Measurements from ENCODE around the gene CHST4. TPM values are rescaled to one million over a fixed set of nuclear protein-coding genes. Genes with fewer than 3 reads are reported as not detected.

Gene CHST4
- polyA plus RNA-seq, 1 donor (not counting 4 experiments of a cell fraction or from before 2014, with no cell fraction given), result 0.14 TPM

DNA sequence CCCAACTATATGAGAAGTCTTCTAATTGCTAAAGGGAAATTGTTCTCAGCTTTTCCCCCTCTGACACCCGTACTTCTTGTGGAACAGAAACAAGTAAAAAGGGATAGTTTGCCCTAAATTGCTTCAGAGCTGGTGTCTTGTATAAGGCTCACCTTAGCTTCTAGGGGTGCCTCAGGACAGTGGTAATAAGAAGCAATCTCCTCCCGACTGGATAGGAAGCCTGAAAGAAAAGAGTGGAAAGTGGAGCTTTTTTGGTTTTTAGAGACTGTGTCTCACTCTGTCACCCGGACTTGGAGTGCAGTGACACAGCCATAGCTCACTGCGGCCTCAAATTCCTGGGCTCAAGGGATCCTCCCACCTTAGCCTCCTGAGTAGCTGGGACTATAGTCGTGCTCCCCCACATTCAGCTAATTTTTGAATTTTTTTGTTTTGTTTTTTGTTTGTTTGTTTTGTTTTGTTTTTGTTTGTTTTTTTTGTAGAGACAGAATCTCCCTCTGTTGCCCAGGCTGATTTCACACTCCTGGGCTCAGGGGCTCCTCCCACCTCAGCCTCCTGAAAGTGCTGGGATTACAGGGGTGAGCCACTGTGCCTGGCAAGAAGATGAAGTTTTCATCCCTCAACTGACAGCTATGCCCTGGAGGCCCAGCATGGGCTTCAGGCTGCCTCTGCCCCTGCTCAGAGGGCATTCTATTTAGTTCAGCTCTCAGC is 47.3 kb downstream of the CHST4 start:
- Histone ChIP-seq H3K9me3 (ENCODE audit: control insufficient read depth, low read depth, low read length) (no peaks in the 10 kb centered on the region), H4K20me1 (ENCODE audit: control insufficient read depth, extremely low read depth, insufficient read depth, low read length) (no peaks in the 10 kb centered on the region), H3K9me1 (ENCODE audit: control insufficient read depth, extremely low read depth, insufficient read depth, low read length) (no peaks in the 10 kb centered on the region), H3K4me1 (ENCODE audit: control insufficient read depth, extremely low read depth, insufficient read depth, low read length) (no peaks in the 10 kb centered on the region), H3K27me3 (ENCODE audit: control insufficient read depth, extremely low read depth, insufficient read depth, low read length) (no peaks in the 10 kb centered on the region), H3K4me2 (ENCODE audit: control insufficient read depth, extremely low read depth, insufficient read depth, low read depth, low read length) (no peak overlapping the region), H2AFZ (ENCODE audit: control insufficient read depth, low read length) (no peak overlapping the region), H3K79me2 (ENCODE audit: control insufficient read depth, insufficient read depth, low read length) (no peaks in the 10 kb centered on the region), H3K36me3 (ENCODE audit: control insufficient read depth in 2 of 2, extremely low read depth in 1 of 2, insufficient read depth in 2 of 2, low read length in 2 of 2) (no peaks in the 10 kb centered on the region), H3K9ac (ENCODE audit: control insufficient read depth, extremely low read depth, insufficient read depth, low read length) (no peak overlapping the region), H3K27ac (ENCODE audit: control insufficient read depth, insufficient read depth, low read length) (no peak overlapping the region), H3K4me3 (ENCODE audit: control insufficient read depth in 2 of 3, extremely low read depth in 1 of 3, insufficient read depth in 2 of 3, low read depth in 1 of 3, low read length in 3 of 3) (no peak overlapping the region)
- no peak for TF ChIP-seq EZH2 (IDR thresholded peaks at IDR 0.05; ENCODE audit: low read length)
- no peak for TF ChIP-seq CTCF (optimal IDR thresholded peaks at IDR 0.05 in 1 of 3, IDR thresholded peaks at IDR 0.05 in 1 of 3, conservative IDR thresholded peaks at IDR 0.05 in 1 of 3; ENCODE audit: extremely low read depth in 1 of 3, insufficient read depth in 2 of 3, low read length in 3 of 3)
- FAIRE-seq (no peak), DNase-seq (ENCODE audit: low read depth, low spot score) (no peak)
- dilution Hi-C loops (cut with MboI; ENCODE audit: extremely low pct_ligation_motif_present, low sequenced_read_pairs), result no loop called here

- DNase-seq (ENCODE audit: low read depth, low spot score) (no peak), FAIRE-seq (no peak)
- Histone ChIP-seq H2AFZ (ENCODE audit: control insufficient read depth, low read length) (no peak overlapping the region), H3K36me3 (ENCODE audit: control insufficient read depth in 2 of 2, extremely low read depth in 1 of 2, insufficient read depth in 2 of 2, low read length in 2 of 2) (no peaks in the 10 kb centered on the region), H3K27me3 (ENCODE audit: control insufficient read depth, extremely low read depth, insufficient read depth, low read length) (no peaks in the 10 kb centered on the region), H3K9ac (ENCODE audit: control insufficient read depth, extremely low read depth, insufficient read depth, low read length) (no peak overlapping the region), H3K9me3 (ENCODE audit: control insufficient read depth, low read depth, low read length) (no peaks in the 10 kb centered on the region), H3K79me2 (ENCODE audit: control insufficient read depth, insufficient read depth, low read length) (no peaks in the 10 kb centered on the region), H3K4me3 (ENCODE audit: control insufficient read depth in 2 of 3, extremely low read depth in 1 of 3, insufficient read depth in 2 of 3, low read depth in 1 of 3, low read length in 3 of 3) (no peak overlapping the region), H3K4me1 (ENCODE audit: control insufficient read depth, extremely low read depth, insufficient read depth, low read length) (no peaks in the 10 kb centered on the region), H4K20me1 (ENCODE audit: control insufficient read depth, extremely low read depth, insufficient read depth, low read length) (no peaks in the 10 kb centered on the region), H3K9me1 (ENCODE audit: control insufficient read depth, extremely low read depth, insufficient read depth, low read length) (no peaks in the 10 kb centered on the region), H3K27ac (ENCODE audit: control insufficient read depth, insufficient read depth, low read length) (no peak overlapping the region), H3K4me2 (ENCODE audit: control insufficient read depth, extremely low read depth, insufficient read depth, low read depth, low read length) (no peak overlapping the region)
- no peak for TF ChIP-seq EZH2 (IDR thresholded peaks at IDR 0.05; ENCODE audit: low read length)
- TF ChIP-seq CTCF (optimal IDR thresholded peaks at IDR 0.05 in 1 of 3, IDR thresholded peaks at IDR 0.05 in 1 of 3, conservative IDR thresholded peaks at IDR 0.05 in 1 of 3; ENCODE audit: extremely low read depth in 1 of 3, insufficient read depth in 2 of 3, low read length in 3 of 3), result no peak
- dilution Hi-C loops (cut with MboI; ENCODE audit: extremely low pct_ligation_motif_present, low sequenced_read_pairs), result no loop called here
Observed at GRCh38 chr16:71574702-71575101, 48.5 kb downstream of the CHST4 start.
